NCI-H2029 (cell line): ENCODE measurements around the gene ORMDL3.
"Not testable (repeated sequence)": the region's sequence is repeated elsewhere in the genome, so short reads cannot be mapped to it uniquely, and the experiment has no call there.

ENCODE experiments used
- DNase-seq: peaks from one replicate; lab custom pipeline; 2025; lab: John Stamatoyannopoulos, UW

ORMDL3 gene

DNA sequence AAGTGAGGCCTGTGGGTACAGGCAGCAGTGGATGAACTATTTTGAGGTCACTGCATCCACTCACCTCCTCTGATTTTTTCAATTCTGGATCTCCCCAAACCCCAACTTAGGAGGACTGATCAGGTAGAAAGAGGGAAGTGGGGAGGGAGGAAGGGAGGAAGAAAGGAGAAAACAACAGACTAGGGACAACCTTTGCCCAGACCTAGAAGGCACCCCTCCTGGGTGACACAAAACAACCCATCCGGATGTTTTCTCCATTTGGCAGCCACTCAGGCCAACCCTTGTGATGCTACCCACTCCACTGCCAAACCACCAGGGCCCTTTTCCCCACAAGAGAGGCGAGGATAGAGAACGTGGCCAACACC, 2.7 kb downstream of the ORMDL3 start:
- no peak for DNase-seq

- no peak for DNase-seq
Measured at GRCh38 chr17:39923836-39924690, 3.3 kb downstream of the ORMDL3 start.

DNA sequence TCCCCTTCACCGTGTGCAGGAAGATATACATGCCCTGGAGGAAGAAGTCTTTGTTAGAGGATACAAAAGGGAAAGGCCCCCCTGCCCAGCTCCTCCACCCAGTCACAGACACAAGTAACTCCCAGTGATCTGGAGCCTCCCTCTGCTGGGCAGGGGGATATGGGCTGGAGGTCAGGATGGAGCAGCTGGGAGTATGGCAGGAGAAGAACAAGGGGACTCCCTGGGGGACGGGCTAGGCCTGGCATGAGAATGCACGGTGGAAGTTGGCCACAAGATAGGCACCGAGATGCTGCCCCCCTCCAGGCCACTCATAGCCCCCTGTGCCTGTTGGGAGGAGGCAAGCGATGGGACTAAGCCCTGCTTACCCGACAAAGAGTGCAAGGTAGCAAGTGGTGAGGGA, 4.2 kb downstream of the ORMDL3 start:
- no peak for DNase-seq

DNA sequence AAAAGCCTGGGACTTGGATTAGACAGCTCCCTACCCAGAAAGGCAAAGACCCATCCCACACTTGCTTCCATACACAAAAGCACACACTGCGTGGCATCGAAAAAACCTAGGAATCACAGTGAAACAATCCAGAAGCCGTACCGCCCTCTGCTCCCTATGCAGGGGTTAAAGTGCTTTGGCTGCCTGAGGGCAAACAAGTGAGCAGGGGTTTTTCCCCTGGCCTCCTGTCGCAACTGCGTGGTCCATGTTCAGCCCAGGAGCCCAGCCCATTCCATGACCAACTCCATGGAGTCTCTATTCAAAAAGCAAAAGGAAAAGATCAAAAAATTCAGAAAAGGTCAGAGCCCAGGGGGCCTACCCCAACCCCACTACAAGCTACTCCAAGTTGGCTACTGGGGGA, 5.4 kb downstream of the ORMDL3 start:
- DNase-seq, result no peak

DNA sequence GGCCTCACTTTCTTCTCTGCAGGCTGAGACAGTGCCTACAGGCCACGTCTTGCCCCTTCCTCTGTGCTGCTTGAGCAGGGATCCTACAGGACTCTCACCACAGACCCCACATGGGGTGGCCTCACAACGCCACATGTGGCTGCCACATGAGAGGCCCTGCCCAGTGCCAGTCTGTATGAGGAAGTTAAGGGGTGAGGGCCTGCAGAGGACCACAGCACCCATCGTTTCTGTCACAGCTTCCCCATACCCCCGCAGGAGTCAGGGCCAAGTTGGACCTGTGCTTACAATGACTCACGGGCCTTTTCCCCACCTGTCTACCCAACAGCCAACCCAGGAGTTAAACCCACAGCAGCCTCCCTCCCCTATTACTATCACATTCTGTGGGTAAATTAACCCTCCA, 6.1 kb downstream of the ORMDL3 start:
- DNase-seq, result no peak

DNA sequence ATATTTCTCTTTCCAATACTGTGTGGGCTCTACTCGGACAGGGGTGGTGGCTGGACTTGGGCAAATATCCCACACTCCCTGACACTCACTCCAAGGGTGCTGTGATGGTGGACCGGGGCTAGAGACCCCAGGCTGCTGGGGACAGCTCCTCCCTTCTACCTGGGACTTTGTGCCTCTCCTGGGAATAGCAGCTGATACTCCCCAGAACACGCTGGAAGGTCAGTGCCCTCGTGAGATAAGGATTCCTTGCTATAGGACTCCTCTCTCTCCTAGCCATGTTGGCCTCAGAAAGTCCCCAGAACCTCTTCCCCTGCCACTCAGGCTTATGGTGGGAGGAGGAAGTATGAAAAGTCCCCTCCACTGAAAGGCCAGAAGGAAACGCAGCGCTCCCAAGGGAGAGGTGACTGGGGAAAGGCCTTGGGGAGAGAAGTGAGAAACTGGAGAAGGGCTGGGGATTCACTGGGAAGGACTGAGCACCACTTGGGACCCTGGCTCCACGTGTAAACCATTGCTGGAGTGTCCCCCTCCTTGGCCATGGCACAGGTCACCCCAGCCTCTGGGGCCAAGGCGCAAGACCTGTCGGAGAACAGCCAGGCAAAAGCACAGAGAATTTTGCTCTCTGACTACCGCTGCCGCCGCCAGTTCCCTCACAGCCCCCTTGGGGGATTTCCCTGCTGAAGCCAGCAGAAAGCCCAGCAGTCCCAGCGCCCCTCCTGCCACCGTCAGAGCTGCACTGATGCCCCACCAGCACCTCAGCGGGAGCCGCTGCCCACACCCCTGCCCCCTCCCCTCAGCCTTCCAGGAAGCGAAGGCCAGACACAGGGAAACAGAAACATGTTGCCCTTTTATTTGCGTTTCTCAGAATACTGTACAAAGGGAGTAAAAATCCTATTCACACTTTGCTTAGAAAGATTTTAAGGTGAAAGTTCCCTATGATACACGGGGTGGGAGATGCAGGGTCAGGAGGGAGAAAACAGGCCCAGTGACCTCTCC, 6.9 kb downstream of the ORMDL3 start:
- no peak for DNase-seq

GRCh38 chr17:39919087-39919683, 8.2 kb downstream of the ORMDL3 start:
- DNase-seq, result no peak

DNA sequence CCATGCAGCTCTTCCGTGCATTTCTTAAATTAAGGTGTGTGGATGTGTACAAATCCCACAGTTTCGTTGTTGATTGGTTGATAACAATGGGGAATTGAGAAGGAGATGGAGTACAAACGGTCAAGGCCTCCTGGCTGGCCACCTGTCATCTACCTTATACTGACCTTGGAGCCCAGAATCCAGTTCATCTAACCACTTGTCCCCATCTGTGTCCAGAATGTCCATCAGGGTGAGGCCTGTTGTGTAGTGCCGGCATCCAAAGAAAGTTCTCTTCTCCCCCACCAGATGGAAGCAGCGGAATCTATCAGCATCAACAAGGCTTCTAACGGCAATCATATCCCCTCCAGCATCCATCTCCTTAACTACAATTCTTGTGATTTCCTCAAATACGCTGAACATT, 10.5 kb downstream of the ORMDL3 start:
- DNase-seq, result no peak

GRCh38 chr17:39915559-39915958, 11.8 kb downstream of the ORMDL3 start:
- no peak for DNase-seq

DNA sequence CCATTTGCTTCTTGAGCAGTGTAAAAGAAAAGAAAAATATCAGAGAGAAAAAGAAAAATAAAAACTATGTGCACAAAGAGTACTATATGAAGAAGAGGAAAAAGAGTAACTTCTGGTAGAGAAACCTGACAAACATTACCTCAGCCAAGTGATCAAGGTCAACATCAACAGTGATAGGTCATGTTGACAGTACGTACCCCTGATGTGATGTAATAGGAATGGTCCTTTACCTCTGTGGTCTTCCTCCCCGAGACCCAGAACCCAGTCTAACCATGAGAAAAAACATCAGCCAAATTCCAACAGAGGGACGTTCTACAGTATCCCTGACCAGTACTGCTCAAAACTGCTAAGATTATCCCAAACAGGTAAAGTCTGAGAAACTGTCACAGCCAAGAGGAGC, 13.4 kb downstream of the ORMDL3 start:
- no peak for DNase-seq

GRCh38 chr17:39908789-39909352, 18.5 kb downstream of the ORMDL3 start:
- no peak for DNase-seq

DNA sequence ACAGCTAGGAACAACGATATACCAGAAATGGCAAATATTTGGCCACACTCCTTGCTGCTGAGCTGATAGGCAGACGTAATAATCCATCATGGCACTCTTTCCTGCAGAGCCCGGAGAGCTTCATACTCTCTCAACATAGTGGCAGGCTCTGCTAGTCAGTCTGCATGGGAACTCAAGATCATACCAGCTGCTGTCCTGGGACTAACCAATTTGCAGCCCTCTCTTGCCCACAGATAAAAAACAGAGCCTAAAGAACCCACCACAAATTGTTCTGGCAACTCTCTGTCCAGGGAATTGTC, 22.5 kb downstream of the ORMDL3 start:
- no peak for DNase-seq

DNA sequence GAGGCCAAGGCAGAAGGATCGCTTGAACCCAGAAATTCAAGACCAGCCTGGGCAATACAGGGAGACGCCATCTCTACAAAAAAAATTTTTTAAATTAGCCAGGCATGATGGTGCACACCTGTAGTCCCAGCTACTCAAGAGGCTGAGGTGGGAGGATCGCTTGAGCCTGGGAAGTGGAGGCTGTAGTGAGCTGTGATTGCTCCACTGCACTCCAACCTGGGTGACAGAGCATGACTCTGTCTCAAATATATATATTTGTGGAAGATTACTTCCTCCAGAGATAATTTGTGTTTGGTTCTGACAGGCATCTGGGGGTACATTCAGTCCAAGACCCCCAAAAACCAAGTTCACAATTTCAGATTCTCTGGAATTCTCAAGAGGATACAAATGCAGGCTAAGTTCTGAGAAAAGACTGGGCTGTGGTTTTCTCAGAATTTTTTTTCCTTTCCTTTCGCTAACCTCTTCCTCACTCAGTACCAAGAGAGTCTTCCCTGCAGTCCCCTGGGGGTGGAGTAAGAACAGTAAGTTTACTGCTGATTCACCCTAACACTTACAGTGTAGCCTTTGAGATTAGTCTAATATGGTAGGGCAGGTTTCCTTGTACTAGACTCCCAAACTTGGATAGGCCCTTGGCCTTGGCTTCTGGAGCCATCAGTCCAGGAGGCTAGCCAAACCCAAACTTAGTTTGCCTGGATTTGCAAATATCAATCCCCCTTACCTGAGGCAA, 24.1 kb downstream of the ORMDL3 start:
- DNase-seq, result no peak

DNA sequence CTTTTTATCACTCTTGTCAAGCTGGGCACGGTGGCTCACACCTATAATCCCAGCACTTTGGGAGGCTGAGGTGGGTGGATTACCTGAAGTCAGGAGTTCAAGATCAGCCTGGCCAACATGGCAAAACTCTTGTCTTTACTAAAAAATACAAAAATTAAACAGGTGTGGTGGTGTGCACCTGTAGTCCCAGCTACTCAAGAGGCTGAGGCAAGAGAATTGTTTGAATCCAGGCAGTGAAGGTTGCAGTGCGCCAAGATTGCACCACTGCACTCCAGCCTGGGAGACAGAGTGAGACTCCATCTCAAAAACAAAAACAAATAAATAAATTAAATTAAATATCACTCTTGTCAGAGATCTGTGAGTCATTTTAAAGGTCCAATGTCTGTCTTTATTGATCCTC, 25.4 kb downstream of the ORMDL3 start:
- not testable (repeated sequence) for DNase-seq

- no peak for DNase-seq
Measured at GRCh38 chr17:39899215-39899614, 28.2 kb downstream of the ORMDL3 start.

DNA sequence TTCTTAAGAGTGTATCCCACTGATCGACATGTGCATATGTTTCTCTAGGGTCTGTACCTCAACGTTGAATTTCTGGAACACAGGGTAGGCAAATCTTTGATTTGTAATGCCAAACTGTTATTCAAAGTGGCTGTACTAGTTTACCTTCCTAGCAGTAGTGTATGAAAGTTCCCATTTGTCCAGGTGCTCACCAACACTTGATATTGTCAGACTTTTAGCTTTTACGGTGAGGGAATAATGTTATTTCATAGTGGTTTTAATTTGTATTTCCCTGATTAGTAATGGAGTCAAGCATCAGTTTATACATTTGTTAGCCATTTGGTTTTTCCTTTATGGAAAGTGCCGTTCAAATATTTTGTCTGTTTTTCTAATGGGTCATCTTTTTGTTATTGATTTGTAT, 29.3 kb downstream of the ORMDL3 start:
- no peak for DNase-seq

GRCh38 chr17:39894681-39895376, 32.6 kb downstream of the ORMDL3 start:
- DNase-seq, result no peak

DNA sequence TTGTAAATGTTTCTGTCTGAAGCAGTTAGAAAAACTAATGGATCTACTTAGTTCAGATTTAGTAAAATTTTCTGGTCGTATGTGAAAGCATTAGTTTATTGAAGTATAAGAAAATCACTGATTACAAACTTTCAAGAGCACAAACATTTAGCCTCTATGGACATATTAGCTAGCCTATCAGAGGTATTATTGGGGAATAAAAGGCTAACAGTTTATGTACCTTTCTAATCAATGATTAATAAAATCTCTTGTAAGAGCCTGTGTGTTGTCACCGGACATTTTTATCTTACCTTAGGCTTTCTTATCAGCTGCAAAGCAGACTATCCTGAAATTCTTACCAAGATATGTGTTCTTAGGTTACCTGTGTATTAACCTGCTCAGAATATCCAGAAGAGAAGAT, 38.2 kb downstream of the ORMDL3 start:
- DNase-seq, result no peak

DNA sequence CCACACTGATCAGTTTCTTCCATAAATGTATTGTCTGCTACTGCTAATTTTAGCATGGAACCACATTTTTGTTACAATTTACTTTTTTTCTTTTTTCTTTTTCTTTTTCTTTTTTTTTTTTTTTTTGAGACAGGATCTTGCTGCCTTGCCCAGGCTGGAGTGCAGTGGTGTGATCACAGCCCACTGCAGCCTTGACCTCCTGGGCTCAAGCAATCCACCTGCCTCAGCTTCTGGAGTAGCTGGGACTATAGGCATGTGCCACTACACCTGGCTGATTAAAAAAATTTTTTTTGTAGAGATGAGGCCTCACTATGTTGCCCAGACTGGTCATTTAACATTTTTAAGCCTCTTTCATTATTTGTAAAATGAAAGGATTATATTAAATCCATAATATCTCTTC, 40.3 kb downstream of the ORMDL3 start:
- DNase-seq, result no peak

GRCh38 chr17:39886102-39886501, 41.3 kb downstream of the ORMDL3 start:
- DNase-seq, result not testable (repeated sequence)

- no peak for DNase-seq
Measured at GRCh38 chr17:39872751-39873150, 54.6 kb downstream of the ORMDL3 start.
